ENCODE results near the gene DUSP16.
"Not testable (repeated sequence)": the region's sequence is repeated elsewhere in the genome, so short reads cannot be mapped to it uniquely, and the experiment has no call there.

The DUSP16 gene

DNA sequence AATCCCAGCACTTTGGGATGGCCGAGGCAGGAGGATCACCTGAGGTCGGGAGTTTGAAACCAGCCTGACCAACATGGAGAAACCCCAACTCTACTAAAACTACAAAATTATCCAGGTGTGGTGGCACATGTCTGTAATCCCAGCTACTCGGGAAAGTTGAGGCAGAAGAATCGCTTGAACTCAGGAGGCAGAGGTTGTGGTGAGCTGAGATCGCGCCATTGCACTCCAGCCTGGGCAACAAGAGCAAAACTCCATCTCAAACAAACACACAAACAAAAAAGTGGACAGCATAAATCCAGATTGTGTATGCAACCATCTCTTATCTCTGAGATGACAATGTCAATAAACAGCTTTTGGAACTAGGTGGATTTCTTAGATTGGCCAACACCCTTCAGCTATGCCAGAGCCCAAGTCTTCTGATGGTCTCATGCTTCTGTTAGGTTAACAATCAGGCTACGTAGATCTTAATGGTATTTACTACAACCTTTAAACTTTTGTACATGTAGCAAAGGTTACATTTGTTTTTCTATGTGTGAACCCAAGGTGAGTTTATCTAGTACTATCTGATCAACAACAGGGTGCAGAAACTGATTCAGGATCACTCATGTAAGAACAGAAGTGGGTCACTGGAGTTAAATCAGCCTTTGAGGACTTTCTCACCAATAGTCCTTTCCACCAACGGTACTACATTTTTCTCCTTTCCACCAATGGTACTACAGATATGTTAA is 73.7 kb downstream of the DUSP16 start:
- DNase-seq, result no peak

DNA sequence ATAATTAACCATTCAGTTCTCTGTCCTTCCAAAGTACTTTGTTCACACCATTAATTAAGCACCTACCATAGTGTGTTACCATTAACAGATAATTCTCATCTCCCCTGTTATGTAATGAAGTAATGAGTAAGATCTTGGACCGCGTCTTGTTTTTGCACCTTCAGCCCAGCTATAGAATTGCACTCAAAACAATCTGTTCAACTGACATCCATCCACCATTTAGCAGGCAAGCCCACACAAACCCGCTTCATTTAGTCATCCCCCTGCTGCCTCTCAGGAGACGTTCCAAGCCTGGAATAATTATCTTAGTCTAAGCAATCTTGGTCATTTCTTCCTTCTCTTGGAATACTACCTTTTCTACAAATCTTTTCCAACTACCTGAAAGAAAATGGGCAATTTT is 74.4 kb downstream of the DUSP16 start:
- no peak for DNase-seq

DNA sequence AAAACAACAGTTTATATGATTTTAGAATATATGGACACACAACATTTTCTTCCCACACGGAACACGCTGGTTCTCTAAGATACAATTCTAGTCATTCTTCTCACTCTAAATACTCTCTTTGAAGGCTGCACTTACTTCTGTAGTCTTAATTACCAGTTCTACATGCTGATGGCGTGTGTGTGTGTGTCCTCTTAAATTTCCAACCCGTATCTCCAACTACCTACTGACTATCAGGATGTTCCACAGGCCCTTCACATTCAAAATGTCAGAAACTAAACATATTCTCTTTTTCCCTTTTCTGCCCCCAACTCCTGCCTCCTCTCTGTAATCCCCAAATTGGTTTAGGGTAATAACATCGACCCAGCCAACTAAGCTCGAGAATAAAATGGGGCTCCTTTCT is 75.2 kb downstream of the DUSP16 start:
- no peak for DNase-seq

DNA sequence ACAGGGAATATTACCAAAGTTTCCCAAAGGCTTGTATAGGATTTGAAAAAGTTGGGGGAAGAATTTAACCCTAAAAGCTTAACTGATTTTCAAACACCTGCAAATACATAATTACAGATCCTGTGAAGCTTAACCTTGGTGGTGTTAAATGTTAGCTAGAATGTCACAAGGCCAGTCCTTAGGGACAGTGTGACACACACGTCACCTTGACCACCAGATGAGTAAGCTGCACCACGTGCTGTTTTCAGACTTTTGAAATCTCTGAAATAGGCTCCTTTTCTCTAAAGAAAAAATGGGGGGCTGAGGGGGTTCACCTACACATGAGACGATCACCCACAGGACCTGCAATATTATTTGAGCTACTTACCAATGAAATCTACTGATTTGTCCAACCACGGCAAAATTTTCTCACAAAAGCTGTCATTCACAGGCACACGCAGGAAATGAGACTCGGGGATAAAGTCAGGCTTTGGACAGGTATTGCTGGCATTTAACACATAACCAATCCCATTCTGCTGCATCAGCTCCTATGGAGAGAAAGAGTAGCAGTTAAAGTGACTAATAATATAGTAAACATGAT is 75.9 kb downstream of the DUSP16 start:
- DNase-seq, result no peak

DNA sequence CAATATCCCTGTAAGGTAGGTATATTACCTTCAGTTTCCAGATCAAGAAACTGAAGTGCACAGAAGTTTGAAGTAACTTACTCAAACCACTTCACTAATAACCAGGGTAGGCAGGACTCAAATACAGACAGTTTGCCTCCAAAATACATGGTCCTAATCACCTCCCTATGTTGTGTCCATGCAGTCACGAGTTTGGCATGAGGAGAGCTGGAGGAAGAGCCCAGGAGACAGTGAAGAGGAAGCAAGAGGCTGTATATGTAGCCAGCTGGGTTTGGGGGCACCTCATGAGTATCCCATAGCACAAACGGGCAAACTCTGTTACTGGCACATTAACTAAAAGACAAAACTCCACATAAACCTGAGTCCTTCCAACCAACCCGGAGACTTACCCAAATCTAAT is 79.2 kb downstream of the DUSP16 start:
- no peak for DNase-seq

DNA sequence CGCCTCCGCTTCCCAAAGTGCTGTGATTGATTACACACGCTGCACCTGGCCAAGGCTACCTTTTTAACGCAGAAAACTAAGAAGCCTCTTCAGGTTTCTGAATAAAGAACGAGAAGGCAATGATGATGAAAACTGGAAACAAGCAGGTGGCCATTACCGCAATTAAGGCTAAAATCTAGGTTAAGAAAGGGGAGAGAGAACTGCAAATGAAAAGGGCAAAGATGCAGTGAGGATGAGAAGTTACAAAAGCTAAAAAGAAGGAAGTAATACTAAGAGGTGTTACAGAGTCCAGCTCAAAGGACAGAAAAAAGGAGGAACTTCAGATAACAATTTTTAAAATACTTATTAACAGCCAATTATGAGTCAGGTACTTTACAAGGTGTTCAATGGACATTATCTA is 79.7 kb downstream of the DUSP16 start:
- DNase-seq, result no peak

DNA sequence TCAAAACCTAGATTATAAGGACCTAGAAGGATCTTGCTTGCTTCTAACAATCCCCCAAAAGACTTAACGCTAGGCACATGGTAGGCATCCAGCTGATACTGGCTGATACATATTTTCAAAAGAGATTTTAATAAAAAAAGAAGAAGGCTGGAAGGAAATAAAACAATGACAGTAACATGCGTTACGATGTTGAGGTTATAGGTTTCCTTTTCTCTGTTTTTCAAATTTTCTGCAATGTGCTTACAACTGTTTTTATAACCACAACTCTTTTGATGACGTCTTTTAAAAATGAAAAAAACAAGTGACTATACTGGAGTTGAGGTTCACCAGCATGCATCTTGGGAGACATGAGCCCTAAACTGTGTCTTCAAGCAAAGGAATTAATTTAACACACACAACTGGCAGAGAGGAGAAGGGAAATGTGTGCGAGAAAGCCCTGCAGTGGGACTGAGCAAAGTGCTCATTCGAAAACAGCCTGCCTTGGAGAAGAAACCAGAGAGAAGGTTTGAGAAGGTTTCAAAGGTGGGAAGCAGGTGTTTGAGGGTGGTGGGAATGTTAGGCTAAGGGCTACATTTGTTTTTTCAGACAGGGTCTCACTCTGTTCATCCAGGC is 80.4 kb downstream of the DUSP16 start:
- DNase-seq, result no peak

DNA sequence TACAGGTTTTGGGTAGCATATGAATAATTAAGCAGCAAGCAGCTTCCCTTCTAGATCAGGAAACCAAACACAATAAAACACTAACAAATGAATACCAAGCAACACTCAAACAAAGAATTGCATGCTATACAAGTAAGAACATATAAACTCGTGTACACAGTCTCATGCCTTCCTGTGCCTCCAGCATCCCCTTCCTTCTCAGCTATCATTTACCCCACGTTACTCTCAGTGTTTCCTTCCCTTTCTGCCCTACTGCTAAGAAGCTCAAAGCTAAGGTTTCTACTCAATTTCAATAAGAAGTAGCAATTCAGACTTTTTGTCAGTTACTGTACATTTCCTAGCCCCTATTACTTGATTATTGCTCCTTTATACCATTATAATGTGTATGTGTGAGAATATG is 81.0 kb downstream of the DUSP16 start:
- DNase-seq, result no peak

DNA sequence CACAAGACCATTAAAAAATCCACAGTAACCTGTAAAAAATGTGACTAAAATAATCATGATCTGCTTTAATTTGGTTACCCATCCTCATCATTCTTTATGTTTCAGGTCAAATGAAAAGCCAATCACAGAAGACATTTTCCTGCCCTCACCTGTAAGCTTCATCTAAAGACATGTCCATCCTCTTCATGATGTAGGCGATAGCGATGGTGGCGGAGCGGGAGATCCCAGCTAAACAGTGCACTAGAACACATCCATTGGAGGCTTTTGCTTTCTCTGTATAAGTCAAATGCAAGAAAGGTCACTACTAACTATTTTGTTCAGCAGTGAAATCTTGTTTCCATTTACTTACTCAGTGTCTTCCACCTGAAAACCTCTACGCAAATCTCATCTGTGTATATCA is 82.6 kb downstream of the DUSP16 start:
- DNase-seq, result no peak

DNA sequence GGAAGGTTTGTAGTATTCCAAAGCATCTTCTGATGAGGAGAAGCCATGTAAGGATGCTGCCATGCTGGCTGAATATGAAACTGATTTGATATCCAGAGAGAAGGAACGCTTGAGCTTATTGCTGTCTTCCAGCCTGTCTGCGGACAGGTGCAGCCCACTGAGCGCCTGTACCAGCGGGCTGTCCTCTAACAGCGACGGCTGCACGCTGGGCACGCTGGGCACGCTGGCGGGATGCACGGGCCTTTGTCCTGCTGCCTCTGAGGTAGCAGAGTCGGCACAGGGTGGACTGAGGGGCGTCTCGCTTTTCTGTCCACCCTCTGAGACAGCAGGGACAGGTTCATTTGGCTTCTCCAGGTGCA is 85.2 kb downstream of the DUSP16 start:
- DNase-seq, result no peak

DNA sequence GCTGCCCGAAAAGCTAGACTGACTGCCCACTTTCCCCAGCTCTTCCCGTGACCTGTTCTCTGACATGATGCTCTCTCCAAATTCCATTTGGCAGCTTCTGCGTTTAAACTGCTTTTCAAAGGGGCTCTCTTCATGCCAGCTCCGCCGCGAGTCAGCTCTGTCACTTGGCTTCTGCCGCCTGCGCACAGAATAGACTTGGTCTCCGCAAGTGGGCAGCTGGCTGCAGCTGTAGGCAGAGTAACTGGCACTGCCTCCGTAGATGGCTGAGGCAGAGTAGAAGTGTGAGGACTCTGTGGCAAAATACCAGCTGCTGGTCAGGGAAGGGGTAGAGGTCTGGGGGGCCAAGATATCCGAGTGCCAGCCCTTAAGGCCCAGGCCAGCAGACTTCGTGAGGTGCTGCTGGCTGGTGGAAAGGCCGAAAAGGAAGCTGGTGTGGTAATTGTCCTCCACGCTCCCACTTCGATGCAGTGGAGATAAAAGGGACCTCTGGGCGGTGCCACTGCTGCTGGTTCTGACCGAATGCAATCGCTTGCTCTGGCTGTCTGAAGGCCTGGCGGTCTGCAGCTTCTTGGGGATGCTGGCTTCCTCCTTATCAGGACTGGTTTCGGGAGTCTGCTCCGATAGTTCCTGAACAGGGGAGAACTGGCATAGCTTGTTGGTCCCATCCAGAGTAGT is 85.7 kb downstream of the DUSP16 start:
- DNase-seq, result no peak

DNA sequence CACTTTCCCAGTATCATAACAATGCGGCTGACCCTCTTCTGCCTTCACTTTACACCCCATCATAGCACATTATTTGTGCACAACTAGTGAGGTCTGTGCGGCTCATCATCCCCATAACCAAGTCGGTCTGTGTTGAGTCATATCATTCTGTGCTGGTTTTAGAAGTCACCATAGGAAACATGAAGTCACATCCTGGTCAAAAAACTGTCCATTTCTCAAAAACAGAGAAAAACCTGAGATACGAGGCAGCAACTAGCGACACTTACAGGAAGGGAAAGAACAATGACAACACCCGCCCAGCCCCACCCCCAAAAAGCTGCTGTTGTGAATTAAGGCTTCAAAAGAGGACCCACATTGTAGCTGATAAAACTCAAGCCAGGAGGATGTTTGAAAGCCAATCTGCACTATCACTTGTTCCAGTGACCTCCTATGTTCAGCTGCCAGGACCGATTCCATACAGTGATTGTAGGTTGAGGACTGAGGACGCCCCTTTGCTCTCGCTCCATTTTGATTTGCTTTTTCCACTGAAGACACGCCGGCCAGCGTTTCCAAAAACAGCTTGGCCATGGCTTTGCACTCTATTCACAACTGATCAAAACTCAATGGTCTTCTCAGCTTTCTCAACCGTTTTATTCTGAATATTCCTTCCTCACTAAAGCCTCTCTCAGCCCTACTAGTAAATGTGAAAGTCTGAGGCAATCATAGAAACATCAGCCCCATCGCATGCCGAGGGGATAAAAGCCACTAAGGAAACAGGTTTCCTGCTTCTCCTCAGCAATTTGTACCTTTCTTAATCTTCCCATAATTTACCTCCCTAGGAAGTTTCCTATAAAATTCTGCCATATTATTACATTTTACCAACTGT is 87.5 kb downstream of the DUSP16 start:
- no peak for DNase-seq

DNA sequence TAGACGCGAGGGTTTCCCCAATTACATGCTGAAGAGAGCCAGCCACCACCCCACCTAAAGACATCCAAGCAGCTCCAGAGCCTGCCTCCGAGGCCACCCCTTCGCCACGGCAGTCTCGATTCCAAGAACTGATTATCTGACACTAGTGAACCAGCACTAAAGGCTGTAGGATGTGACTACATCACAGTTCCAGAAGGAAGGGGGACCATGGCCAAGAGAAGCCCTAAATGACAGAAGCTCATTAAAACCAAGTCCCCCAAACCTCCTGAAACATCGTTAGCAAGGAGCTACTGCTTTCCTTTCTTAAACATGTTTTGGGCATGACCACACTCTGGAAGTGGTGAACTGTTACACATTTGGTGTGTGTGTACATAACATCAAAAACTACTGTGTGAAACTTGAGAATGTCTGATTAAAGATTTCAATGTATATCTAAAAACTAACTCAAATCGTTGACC is 88.2 kb downstream of the DUSP16 start:
- no peak for DNase-seq

DNA sequence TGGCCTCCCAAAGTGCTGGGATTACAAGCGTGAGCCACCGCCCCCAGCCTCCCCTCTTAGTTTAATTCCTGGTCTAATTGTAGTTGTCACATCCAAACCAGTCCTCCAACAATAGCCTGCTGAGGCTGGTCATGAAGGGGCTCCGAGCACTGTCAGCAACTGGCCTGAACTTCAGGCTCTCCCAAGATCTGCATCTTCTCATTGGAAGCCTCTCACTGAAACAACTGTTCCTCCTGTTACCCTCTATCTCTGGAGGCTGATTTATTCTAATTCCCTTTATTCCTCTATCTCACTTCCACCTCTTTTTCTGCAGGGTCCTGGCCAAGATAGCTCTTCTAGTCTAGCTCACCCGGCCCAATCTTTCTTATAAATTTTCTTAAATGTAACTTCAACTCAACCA is 89.4 kb downstream of the DUSP16 start:
- DNase-seq, result no peak

DNA sequence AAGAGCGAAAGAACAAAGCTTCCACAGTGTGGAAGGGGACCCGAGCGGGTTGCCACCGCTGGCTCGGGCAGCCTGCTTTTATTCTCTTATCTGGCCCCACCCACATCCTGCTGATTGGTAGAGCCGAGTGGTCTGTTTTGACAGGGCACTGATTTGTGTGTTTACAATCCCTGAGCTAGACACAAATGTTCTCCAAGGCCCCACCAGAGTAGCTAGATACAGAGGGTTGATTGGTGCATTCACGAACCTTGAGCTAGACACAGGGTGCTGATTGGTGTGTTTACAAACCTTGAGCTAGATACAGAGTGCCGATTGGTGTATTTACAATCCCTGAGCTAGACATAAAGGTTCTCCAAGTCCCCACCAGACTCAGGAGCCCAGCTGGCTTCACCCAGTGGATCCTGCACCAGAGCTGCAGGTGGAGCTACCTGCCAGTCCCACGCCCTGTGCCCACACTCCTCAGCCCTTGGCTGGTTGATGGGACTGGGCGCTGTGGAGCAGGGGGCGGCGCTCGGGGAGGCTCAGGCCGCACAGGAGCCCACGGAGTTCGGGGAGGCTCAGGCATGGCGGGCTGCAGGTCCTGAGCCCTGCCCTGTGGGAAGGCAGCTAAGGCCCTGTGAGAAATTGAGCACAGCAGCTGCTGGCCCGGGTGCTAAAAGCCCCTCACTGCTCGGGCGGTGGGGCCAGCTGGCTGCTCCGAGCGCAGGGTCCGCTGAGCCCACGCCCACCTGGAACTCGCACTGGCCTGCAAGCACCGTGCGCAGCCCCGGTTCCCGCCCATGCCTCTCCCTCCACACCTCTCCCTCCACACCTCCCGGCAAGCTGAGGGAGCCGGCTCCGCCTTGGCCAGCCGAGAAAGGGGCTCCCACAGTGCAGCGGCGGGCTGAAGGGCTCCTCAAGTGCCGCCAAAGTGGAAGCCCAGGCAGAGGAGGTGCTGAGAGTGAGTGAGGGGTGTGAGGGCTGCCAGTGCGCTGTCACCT is 90.4 kb downstream of the DUSP16 start:
- DNase-seq, result not testable (repeated sequence)

DNA sequence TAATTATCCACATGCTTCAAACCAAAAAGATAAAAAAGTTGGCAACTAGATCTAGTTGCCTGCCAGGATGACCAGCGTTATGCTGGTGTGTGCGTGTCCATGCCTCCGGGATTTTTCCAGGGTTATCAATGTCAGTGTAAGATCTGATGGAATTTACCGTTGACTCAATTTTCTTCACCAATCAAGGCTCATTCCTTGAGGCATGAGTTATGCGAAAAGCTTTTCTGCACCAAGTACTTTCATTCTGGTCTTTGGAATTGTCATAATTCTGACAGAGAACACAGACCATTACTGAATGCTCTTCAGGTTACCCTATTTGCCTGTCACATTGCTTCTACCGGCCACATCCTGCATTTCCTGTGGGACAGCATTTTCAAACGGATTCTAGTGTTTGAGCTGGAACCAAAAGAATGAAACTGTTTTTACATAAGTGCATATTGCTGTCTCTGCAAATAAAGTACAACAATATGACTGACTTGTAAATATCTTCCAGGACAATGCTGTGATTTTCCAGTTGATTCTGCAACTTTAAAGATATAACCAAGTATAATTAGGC is 91.8 kb downstream of the DUSP16 start:
- no peak for DNase-seq

DNA sequence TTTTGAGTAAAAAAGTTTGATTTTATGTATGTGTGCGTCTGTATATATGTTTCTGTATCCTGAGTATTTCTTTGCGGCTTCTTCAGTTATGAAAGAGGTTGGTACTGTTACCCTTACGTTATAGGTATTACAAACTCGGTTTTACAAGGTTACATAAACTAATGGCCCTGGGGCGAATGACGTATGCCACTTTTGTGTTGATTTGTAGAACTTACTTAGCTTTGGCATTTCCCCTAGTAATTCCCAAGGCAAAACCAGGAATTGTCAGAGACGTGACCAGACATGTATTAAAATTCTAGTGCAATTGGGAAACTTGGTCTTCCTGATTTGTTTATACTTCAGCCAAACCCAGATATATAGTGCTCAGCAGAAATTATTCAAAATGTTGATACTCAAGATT is 93.3 kb downstream of the DUSP16 start:
- DNase-seq, result no peak

DNA sequence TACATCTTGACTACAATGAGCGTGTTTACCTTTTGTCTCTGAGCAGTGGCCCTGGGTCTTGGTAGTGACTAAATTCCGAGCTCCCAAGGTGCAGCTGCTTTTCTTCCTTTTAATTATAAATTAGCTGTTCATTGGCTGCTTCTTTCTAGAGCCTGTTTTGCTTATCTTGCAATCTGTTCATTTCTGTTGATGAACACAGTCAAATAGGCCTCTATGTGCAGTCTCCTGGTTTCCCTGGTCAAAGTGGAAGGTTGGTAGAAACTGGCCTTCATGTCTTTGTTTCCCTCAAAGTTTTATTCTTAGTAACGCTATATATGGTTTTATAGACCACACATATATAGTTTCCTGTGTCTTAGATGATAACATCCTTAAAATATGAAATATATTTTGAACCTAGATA is 94.1 kb downstream of the DUSP16 start:
- no peak for DNase-seq

DNA sequence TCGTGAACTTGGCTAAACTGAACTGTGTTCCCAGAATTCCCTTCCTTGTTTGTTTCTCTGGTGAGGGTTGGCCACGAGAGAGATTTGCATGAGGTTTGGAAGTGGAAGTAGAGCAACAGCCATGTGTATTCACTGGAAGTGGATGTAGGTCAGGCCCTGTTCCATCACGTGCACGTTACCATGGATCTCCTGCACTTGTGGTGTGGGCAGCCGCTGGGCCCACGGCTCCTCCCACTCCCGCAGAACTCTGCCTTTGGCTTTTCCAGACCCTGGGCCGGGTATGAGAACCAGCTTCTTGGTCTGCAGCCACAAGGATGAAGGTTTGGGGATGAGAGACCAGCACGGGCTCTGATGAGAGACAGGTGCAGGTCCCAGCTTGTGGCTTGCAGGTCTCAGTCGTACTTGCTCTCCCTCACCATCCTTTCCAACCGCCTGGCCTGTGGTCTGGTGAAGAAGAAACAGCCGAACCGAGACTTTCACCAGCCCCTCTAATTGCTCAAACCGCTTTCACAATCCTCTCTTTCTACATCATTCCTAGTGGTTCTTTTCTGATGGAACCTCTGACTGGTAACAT is 94.9 kb downstream of the DUSP16 start:
- DNase-seq, result no peak

DNA sequence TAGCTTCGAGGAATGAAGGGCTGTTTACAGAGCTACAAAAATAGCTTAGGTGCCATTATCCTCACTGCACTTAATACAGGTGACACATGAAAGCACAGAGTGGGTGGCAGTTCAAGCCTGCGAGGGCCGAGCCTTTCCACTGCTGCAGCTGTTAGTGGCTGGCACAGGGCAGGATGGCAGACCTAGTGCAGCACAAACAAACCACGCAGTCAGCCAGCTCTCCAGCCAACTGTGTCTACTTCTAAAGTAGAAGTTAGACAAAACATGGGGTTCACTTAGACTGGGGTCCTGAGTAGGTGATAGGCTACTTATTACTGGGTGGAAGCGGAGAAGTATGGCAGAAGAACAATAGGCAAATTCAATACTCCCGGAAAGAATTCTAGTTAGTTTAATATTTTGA is 95.4 kb downstream of the DUSP16 start:
- no peak for DNase-seq

DNA sequence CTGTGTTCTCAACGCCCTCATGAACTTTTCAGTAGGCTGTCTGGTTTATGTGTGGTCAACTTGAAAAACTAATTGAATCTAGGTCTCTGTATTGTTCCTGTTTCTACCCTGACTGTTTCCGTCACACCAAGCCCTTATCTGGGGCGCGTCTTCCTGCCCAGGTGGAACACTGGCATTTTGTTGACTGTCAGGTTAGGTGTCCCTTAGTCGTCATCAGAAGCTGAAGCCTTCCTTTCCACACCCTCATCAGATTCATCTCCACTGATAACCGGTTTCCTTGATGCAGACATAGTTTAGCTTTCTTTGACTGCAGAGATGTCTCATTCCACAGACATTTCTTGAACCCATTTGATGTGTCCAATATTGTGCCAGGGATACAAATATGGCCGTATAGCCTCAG is 96.5 kb downstream of the DUSP16 start:
- DNase-seq, result no peak
